Effector memory CD8-positive, alpha-beta T cell (primary cell): ENCODE data around the gene DDTL.

Experiments
- ATAC-seq: fragments of 150-1000 bp; cut with Tn5 transposase; replicated peaks from 2 replicates; pipeline ENCODE4 v1.10.0; 2021; ENCODE audit warnings: mild to moderate bottlenecking, moderate library complexity
- DNase-seq, 3 experiments: peaks; one replicate each; pipeline ENCODE4 v3.0.0; 2021
- H3K27ac Mint-ChIP-seq, 2 donors: one replicate each; pipeline ENCODE4 v1.8.0; 2022; ENCODE audit warnings: mild to moderate bottlenecking in 2 of 2, mixed read lengths in 2 of 2, moderate library complexity in 2 of 2
- H3K27me3 Mint-ChIP-seq, 2 donors: one replicate each; pipeline ENCODE4 v1.8.0; 2022; ENCODE audit warnings: mixed read lengths in 2 of 2
- H3K36me3 Mint-ChIP-seq: one replicate; pipeline ENCODE4 v1.8.0; 2022; ENCODE audit warnings: mild to moderate bottlenecking, moderate library complexity, mixed read lengths; ENCODE audit not compliant: insufficient read depth
- H3K4me1 Mint-ChIP-seq, 2 donors: one replicate each; pipeline ENCODE4 v1.8.0; 2022; ENCODE audit warnings: low read depth in 2 of 2, mixed read lengths in 2 of 2
- H3K4me3 Mint-ChIP-seq, 2 donors: one replicate each; pipeline ENCODE4 v1.8.0; 2022; ENCODE audit warnings: mild to moderate bottlenecking in 2 of 2, mixed read lengths in 2 of 2, moderate library complexity in 2 of 2
- H3K9me3 Mint-ChIP-seq, 2 donors: one replicate each; pipeline ENCODE4 v1.8.0; 2022; ENCODE audit warnings: mixed read lengths in 2 of 2

Gene DDTL

GRCh38 chr22:24003887-24004286 is 37.2 kb downstream of the DDTL start:
- H3K4me1 Mint-ChIP-seq: no peaks in the 10 kb centered on the region
- H3K36me3 Mint-ChIP-seq: no peaks in the 10 kb centered on the region
- no peak for DNase-seq
- ATAC-seq: no peak
- no peaks in the 10 kb centered on the region for H3K9me3 Mint-ChIP-seq
- no peak overlapping the region for H3K4me3 Mint-ChIP-seq
- peaks cover 8 to 10% of the 10 kb centered on the region in 2 donors for H3K27me3 Mint-ChIP-seq
- H3K27ac Mint-ChIP-seq: no peak overlapping the region

GRCh38 chr22:24005201-24005600 is 38.5 kb downstream of the DDTL start, which contains the start of gene GSTT4:
Gene GSTT4 (minus strand): TSS chr22:24005453. CDS start chr22:24005356, 97 bp downstream.
- H3K4me1 Mint-ChIP-seq: peaks cover 0 to 3% of the 10 kb centered on the region in 2 donors
- DNase-seq (no peak), ATAC-seq (no peak)
- H3K4me3 Mint-ChIP-seq: no peak within 1 kb of the TSS
- peak within 1 kb of the TSS in 1 of 2 donors; percentile 44 for H3K27ac Mint-ChIP-seq
- H3K27me3 Mint-ChIP-seq: peaks cover 8 to 10% of the 10 kb centered on the region in 2 donors
- no peaks in the 10 kb centered on the region for H3K36me3 Mint-ChIP-seq
- H3K9me3 Mint-ChIP-seq: no peaks in the 10 kb centered on the region

- H3K4me1 Mint-ChIP-seq: peaks cover 5 to 9% of the 10 kb centered on the region in 2 donors
- no peak overlapping the region for H3K4me3 Mint-ChIP-seq
- peaks cover 8% of the 10 kb centered on the region for H3K36me3 Mint-ChIP-seq
- no peak overlapping the region for H3K27ac Mint-ChIP-seq
- no peak for ATAC-seq
- no peak for DNase-seq
- peaks cover 8 to 9% of the 10 kb centered on the region in 2 donors for H3K27me3 Mint-ChIP-seq
- no peaks in the 10 kb centered on the region for H3K9me3 Mint-ChIP-seq
Measured at GRCh38 chr22:24006207-24006913, 39.7 kb downstream of the DDTL start.

GRCh38 chr22:24006914-24007214 is 40.2 kb downstream of the DDTL start:
- H3K9me3 Mint-ChIP-seq: no peaks in the 10 kb centered on the region
- H3K4me1 Mint-ChIP-seq: peaks cover 5 to 12% of the 10 kb centered on the region in 2 donors
- no peak overlapping the region for H3K27ac Mint-ChIP-seq

GRCh38 chr22:24007253-24008021 is 40.7 kb downstream of the DDTL start:
- Mint-ChIP-seq H3K9me3 (no peaks in the 10 kb centered on the region), H3K27me3 (no peaks in the 10 kb centered on the region), H3K4me3 (no peak overlapping the region), H3K4me1 (peaks cover 7 to 15% of the 10 kb centered on the region in 2 donors), H3K36me3 (peaks cover 11% of the 10 kb centered on the region), H3K27ac (no peak overlapping the region)
- ATAC-seq (no peak), DNase-seq (no peak)

More at GRCh38 chr22:24006914-24007214, 40.2 kb downstream of the DDTL start:
- Mint-ChIP-seq H3K36me3 (peaks cover 11% of the 10 kb centered on the region), H3K4me3 (no peak overlapping the region), H3K27me3 (peaks cover 3 to 4% of the 10 kb centered on the region in 2 donors)
- DNase-seq: no peak
- no peak for ATAC-seq

GRCh38 chr22:24008022-24008283 is 41.3 kb downstream of the DDTL start:
- H3K36me3 Mint-ChIP-seq: peaks cover 11% of the 10 kb centered on the region
- no peaks in the 10 kb centered on the region for H3K9me3 Mint-ChIP-seq
- no peak for DNase-seq
- no peaks in the 10 kb centered on the region for H3K27me3 Mint-ChIP-seq
- no peak for ATAC-seq
- peaks cover 8 to 16% of the 10 kb centered on the region in 2 donors for H3K4me1 Mint-ChIP-seq
- no peak overlapping the region for H3K27ac Mint-ChIP-seq
- no peak overlapping the region for H3K4me3 Mint-ChIP-seq

- Mint-ChIP-seq H3K9me3 (no peaks in the 10 kb centered on the region), H3K4me3 (no peak overlapping the region)
Measured at GRCh38 chr22:24008381-24009226, 41.9 kb downstream of the DDTL start.

GRCh38 chr22:24009227-24010017 is 42.7 kb downstream of the DDTL start:
- peak overlapping the region in 1 of 2 donors; percentile 97 for H3K27ac Mint-ChIP-seq
- no peak for ATAC-seq
- H3K27me3 Mint-ChIP-seq: no peaks in the 10 kb centered on the region

More at GRCh38 chr22:24008381-24009226, 41.9 kb downstream of the DDTL start:
- H3K27me3 Mint-ChIP-seq: no peaks in the 10 kb centered on the region
- H3K4me1 Mint-ChIP-seq: peaks cover 11 to 21% of the 10 kb centered on the region in 2 donors
- H3K27ac Mint-ChIP-seq: no peak overlapping the region
- no peak for ATAC-seq
- peaks cover 15% of the 10 kb centered on the region for H3K36me3 Mint-ChIP-seq
- DNase-seq: no peak

GRCh38 chr22:24010018-24010391 is 43.3 kb downstream of the DDTL start:
- Mint-ChIP-seq H3K4me3 (no peak overlapping the region), H3K9me3 (no peaks in the 10 kb centered on the region), H3K36me3 (peaks cover 15% of the 10 kb centered on the region), H3K27me3 (no peaks in the 10 kb centered on the region), H3K27ac (peak overlapping the region in 1 of 2 donors; percentile 97), H3K4me1 (peaks cover 14 to 30% of the 10 kb centered on the region in 2 donors)
- ATAC-seq (no peak), DNase-seq (no peak)

More at GRCh38 chr22:24009227-24010017, 42.7 kb downstream of the DDTL start:
- no peaks in the 10 kb centered on the region for H3K9me3 Mint-ChIP-seq
- H3K36me3 Mint-ChIP-seq: peaks cover 15% of the 10 kb centered on the region
- H3K4me1 Mint-ChIP-seq: peaks cover 14 to 25% of the 10 kb centered on the region in 2 donors
- H3K4me3 Mint-ChIP-seq: no peak overlapping the region
- DNase-seq: no peak

- Mint-ChIP-seq H3K36me3 (peaks cover 15% of the 10 kb centered on the region), H3K27me3 (no peaks in the 10 kb centered on the region), H3K4me3 (peak overlapping the region; percentile 94 to 96), H3K27ac (peak overlapping the region; percentile 97 to 98), H3K4me1 (peaks cover 14 to 37% of the 10 kb centered on the region in 2 donors), H3K9me3 (no peaks in the 10 kb centered on the region)
- ATAC-seq: no peak
- DNase-seq: no peak
Measured at GRCh38 chr22:24011735-24012068, 45.0 kb downstream of the DDTL start.

GRCh38 chr22:24016156-24016555 is 49.5 kb downstream of the DDTL start:
- Mint-ChIP-seq H3K4me1 (peaks cover 14 to 41% of the 10 kb centered on the region in 2 donors), H3K4me3 (no peak overlapping the region), H3K27ac (no peak overlapping the region), H3K36me3 (peaks cover 17% of the 10 kb centered on the region), H3K9me3 (no peaks in the 10 kb centered on the region), H3K27me3 (no peaks in the 10 kb centered on the region)
- DNase-seq: no peak
- ATAC-seq: no peak

- H3K9me3 Mint-ChIP-seq: no peaks in the 10 kb centered on the region
- ATAC-seq: no peak
- peak overlapping the region in 1 of 2 donors; percentile 69 for H3K27ac Mint-ChIP-seq
- H3K4me1 Mint-ChIP-seq: peaks cover 13 to 46% of the 10 kb centered on the region in 2 donors
- H3K27me3 Mint-ChIP-seq: no peaks in the 10 kb centered on the region
- H3K36me3 Mint-ChIP-seq: peaks cover 16% of the 10 kb centered on the region
- no peak overlapping the region for H3K4me3 Mint-ChIP-seq
- no peak for DNase-seq
Measured at GRCh38 chr22:24021304-24021703, 54.6 kb downstream of the DDTL start.
